Right cardiac atrium (tissue), 5 donors: Measurements from ENCODE around the gene SERPINB4. TPM values are rescaled to one million over a fixed set of nuclear protein-coding genes. Genes with fewer than 3 reads are reported as not detected.

Experiments used
- ATAC-seq, 2 donors: fragments of 200-7000 bp; cut with Tn5 transposase; one replicate each; pipeline versions ENCODE4 v1.8.0 to v1.9.1; 2020; ENCODE audit warnings: moderate library complexity in 2 of 2, mild to moderate bottlenecking in 1 of 2
- DNase-seq, 3 donors: peaks; one replicate each; pipeline ENCODE4 v3.0.0-alpha.2; 2020
- H3K27ac ChIP-seq: one replicate; pipeline ENCODE4 v1.5.1; 2013; ENCODE audit warnings: mild to moderate bottlenecking, low read length, control low read depth, moderate library complexity
- H3K27me3 ChIP-seq: one replicate; pipeline ENCODE4 v1.6.1; 2013; ENCODE audit not compliant: control insufficient read depth, insufficient read depth
- H3K4me1 ChIP-seq: one replicate; pipeline ENCODE4 v1.6.1; 2013; ENCODE audit warnings: low read length; ENCODE audit not compliant: control insufficient read depth, insufficient read depth
- H3K4me3 ChIP-seq: one replicate; pipeline ENCODE4 v1.5.1; 2013; ENCODE audit warnings: low read length, control low read depth
- H3K9me3 ChIP-seq: one replicate; pipeline ENCODE4 v1.6.1; 2013; ENCODE audit warnings: low read length; ENCODE audit not compliant: control insufficient read depth
- WGBS: extraction: QIAGEN DNeasy Blood & Tissue Kit; methylation state at CpG from one replicate; pipeline ENCODE4 v1.1.7; 2013; 5-methylcytosine and 5-hydroxymethylcytosine counted together
- intact Hi-C, 4 donors: fragments of 100-400 bp; cut with DNase I; formaldehyde crosslinking; loops; one replicate each; pipeline versions ENCODE4 v1.11.0 to v1.14.0; 2022 to 2023
- polyA plus RNA-seq: library from polyadenylated mRNA; stranded (reverse); fragments of 200-250 nt; gene quantifications from one replicate; pipeline ENCODE4 v1.2.3, GENCODE V29; 2013
- total RNA-seq, 4 donors: library from RNA; stranded (reverse); fragmentation: NEBNext Ultra II Directional; extraction: Animal tissue kit (Norgen Biotek cat#: 25700); gene quantifications; one replicate each; pipeline ENCODE4 v1.2.1, GENCODE V29; 2021
- donor health status: healthy with polysubstance abuse.
- donor health status: DM: no; HTN: yes; CAD: no.
- donor health status: DM: no; HTN: no; CAD: no.
- donor health status: DM: no; HTN: yes; CAD: no; lungs with severe emphysema.
- donor health status: DM: yes; HTN: yes; CAD: no.

The SERPINB4 gene
- total and polyA plus RNA-seq, 5 donors, result not detected

DNA sequence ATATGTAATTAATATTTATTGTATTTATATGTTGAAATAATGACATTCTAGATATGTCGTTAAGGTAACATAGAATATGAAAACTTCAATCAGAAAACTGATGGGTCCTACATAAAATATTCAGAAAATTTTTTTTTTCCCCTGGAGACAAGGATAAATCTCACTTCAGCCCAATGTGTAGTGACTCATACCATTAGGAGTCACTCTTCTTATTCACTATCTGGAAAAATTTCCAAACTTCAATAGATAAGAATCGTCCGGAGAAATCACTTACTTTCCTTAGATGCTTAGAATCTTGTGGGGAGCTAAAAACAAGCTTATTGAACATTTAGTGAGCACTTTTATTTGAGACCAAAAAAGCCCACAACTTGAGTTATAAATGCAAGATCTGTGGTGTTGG is 52.3 kb downstream of the SERPINB4 start:
- Histone ChIP-seq H3K27ac (no peak overlapping the region), H3K4me3 (no peak overlapping the region), H3K4me1 (no peaks in the 10 kb centered on the region), H3K9me3 (no peaks in the 10 kb centered on the region), H3K27me3 (no peaks in the 10 kb centered on the region)
- 71% methylated on average over 3 of the region's 3 CpGs for WGBS
- DNase-seq, result no peak
- intact Hi-C loops, result no loop called here
- no peak for ATAC-seq

GRCh38 chr18:63590966-63591695 is 52.9 kb downstream of the SERPINB4 start:
- DNase-seq (no peak), ATAC-seq (no peak)
- no peak overlapping the region for H3K27ac ChIP-seq
- H3K4me3 ChIP-seq, result no peak overlapping the region
- WGBS, result 77% methylated on average over 3 of the region's 3 CpGs
- no peaks in the 10 kb centered on the region for H3K9me3 ChIP-seq
- no peaks in the 10 kb centered on the region for H3K4me1 ChIP-seq
- H3K27me3 ChIP-seq, result no peaks in the 10 kb centered on the region
- intact Hi-C loops, result no loop called here

DNA sequence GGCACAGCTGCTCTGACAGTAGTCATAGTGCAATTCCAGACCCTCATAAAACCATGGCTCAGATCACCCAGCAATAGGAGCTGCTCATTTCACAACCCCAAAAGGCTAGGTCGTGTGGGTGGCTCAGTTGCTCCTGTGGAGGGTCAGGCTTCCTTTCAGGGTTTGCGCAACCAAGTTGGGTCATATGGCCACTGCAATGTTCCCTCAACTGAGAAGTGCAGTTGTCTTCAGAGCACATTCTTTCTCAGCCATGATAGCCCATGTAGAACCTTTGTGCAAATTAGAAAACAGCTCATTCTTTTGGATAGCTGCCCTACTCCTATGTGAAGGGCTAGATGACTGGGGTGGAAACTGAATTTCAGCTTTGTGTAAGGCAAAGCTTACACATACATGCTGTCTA is 53.7 kb downstream of the SERPINB4 start:
- ATAC-seq (no peak), DNase-seq (no peak)
- Histone ChIP-seq H3K4me1 (no peaks in the 10 kb centered on the region), H3K4me3 (no peak overlapping the region), H3K27ac (no peak overlapping the region), H3K9me3 (no peaks in the 10 kb centered on the region), H3K27me3 (no peaks in the 10 kb centered on the region)
- intact Hi-C loops, result no loop called here
- 64% methylated on average over 2 of the region's 2 CpGs for WGBS

DNA sequence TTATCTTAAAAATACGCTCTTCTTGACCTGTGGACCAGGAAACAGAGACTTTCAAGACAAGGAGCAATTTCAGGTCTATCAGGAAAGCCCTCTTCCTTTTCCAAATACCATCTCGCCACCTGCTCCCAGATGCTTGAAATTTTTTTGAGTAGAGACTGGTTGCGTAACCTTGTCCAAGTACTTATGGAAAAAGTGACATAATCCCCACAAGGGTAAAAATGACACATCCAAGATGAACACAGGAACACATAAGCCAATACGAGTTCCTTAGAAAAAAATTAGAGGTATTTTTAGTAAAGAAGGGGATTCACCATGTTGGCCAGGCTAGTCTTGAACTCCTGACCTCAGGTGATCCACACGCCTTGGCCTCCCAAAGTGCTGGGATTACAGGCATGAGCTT is 55.1 kb downstream of the SERPINB4 start:
- no peak for DNase-seq
- no peaks in the 10 kb centered on the region for H3K27me3 ChIP-seq
- H3K27ac ChIP-seq, result no peak overlapping the region
- 53% methylated on average over 5 of the region's 5 CpGs for WGBS
- intact Hi-C loops, result no loop called here
- ATAC-seq, result no peak
- no peaks in the 10 kb centered on the region for H3K4me1 ChIP-seq
- H3K4me3 ChIP-seq, result no peak overlapping the region
- no peaks in the 10 kb centered on the region for H3K9me3 ChIP-seq

Other genes with a start within 250 kb of the SERPINB4 start
- 10 to 100 TPM; 21.4 to 28.8 (median 27.5) TPM for gene VPS4B, start 221.8 kb downstream of the SERPINB4 start, total RNA-seq
- gene VPS4B, start 221.8 kb downstream of the SERPINB4 start, polyA plus RNA-seq, result 8.0 TPM
- not detected for gene SERPINB5, start 167.3 kb downstream of the SERPINB4 start, total RNA-seq
- not detected for gene SERPINB5, start 167.3 kb downstream of the SERPINB4 start, polyA plus RNA-seq
- gene SERPINB12, start 101.9 kb downstream of the SERPINB4 start, total RNA-seq, result not detected
- gene SERPINB12, start 101.9 kb downstream of the SERPINB4 start, polyA plus RNA-seq, result not detected
- not detected for gene SERPINB13, start 56.9 kb downstream of the SERPINB4 start, total RNA-seq
- gene SERPINB13, start 56.9 kb downstream of the SERPINB4 start, polyA plus RNA-seq, result not detected
- not detected for gene SERPINB3, start 17.6 kb upstream of the SERPINB4 start, total RNA-seq
- not detected for gene SERPINB3, start 17.6 kb upstream of the SERPINB4 start, polyA plus RNA-seq
- not detected for gene SERPINB11, start 58.7 kb upstream of the SERPINB4 start, total RNA-seq
- not detected for gene SERPINB11, start 58.7 kb upstream of the SERPINB4 start, polyA plus RNA-seq
- gene SERPINB7, start 131.2 kb upstream of the SERPINB4 start, total RNA-seq, result not detected
- gene SERPINB7, start 131.2 kb upstream of the SERPINB4 start, polyA plus RNA-seq, result not detected
- gene SERPINB2, start 243.4 kb upstream of the SERPINB4 start, total RNA-seq, result not detected
- not detected for gene SERPINB2, start 243.4 kb upstream of the SERPINB4 start, polyA plus RNA-seq